Measurements from ENCODE around the gene SRRM4. TPM values are rescaled to one million over a fixed set of nuclear protein-coding genes. Genes with fewer than 3 reads are reported as not detected.

SRRM4 gene
- total RNA-seq, 1 experiment from 2014 or later, result not detected

GRCh38 chr12:119211884-119212283, 230.5 kb downstream of the SRRM4 start:
- Histone ChIP-seq H3K27ac (no peak overlapping the region), H3F3A (ENCODE audit: insufficient read depth, low read depth) (no peaks in the 10 kb centered on the region), H3K27me3 (ENCODE audit: insufficient read depth, low read depth) (peaks cover 12% of the 10 kb centered on the region; the same call in 1 of the 2 replicates), H3K4me1 (replicated peaks; ENCODE audit: insufficient read depth) (peaks cover 15% of the 10 kb centered on the region; the same call in 1 of the 2 replicates), H3K36me3 (ENCODE audit: low read depth) (no peaks in the 10 kb centered on the region), H3K9me2 (ENCODE audit: insufficient read depth) (no peaks in the 10 kb centered on the region), H3K79me2 (ENCODE audit: low read depth) (no peaks in the 10 kb centered on the region), H3K9me3 (ENCODE audit: insufficient read depth, low read depth) (no peaks in the 10 kb centered on the region), H4K20me1 (ENCODE audit: insufficient read depth) (no peaks in the 10 kb centered on the region), H3K4me3 (no peak overlapping the region), H2AFZ (no peak overlapping the region), H3K4me2 (no peak overlapping the region)
- DNase-seq, result no peak
- BruUV-seq (replicated peaks), result no TSS peak
- TF ChIP-seq CTCF (conservative IDR thresholded peaks at IDR 0.05) (no peak), EZH2 (IDR thresholded peaks at IDR 0.05; ENCODE audit: low read depth) (no peak)
- intact Hi-C loops (cut with micrococcal nuclease; ENCODE audit: unreplicated experiment), result no loop called here
- ChIA-PET CTCF (no interaction called here), POLR2A (ENCODE audit: unreplicated experiment) (interaction anchor here (0.6 kb wide), 1 partner anchor 1195 kb away, joined by 29 read pairs; the partner anchor contains the start of gene RFC5)

Other genes with a start within 250 kb of the SRRM4 start
- 4.8 and 6.0 TPM in 2 replicates for gene HSPB8, start 197.4 kb downstream of the SRRM4 start, total RNA-seq (2021)

Measured in PC-9 (cell line).